AG09309 (cell line): ENCODE results near the gene APBB3.
A peak's percentile ranks its signal among the peaks of the same experiment; 100 is the strongest.

Experiments
- DNase-seq: peaks from one replicate; pipeline ENCODE4 v3.0.0-alpha.2; 2010; ENCODE audit warnings: low read depth
- H3K4me3 ChIP-seq: 2 replicates; pipeline ENCODE4 v1.5.1; 2011; ENCODE audit warnings: mild to moderate bottlenecking, low read depth, low read length, moderate library complexity; ENCODE audit not compliant: control insufficient read depth
- CTCF ChIP-seq: IDR thresholded peaks from 2 replicates; pipeline ENCODE4 v1.5.1; 2011; ENCODE audit warnings: mild to moderate bottlenecking, low read depth, low read length, inconsistent platforms; ENCODE audit not compliant: insufficient read depth, control insufficient read depth; ENCODE audit errors: missing control alignments

Gene APBB3

GRCh38 chr5:140569197-140569596 lies 4.8 kb upstream of the APBB3 start:
- H3K4me3 ChIP-seq, result no peak overlapping the region
- no peak for DNase-seq
- no peak for TF ChIP-seq CTCF

- TF ChIP-seq CTCF, result no peak
- no peak for DNase-seq
- no peak overlapping the region for H3K4me3 ChIP-seq
Measured at GRCh38 chr5:140568443-140569063, 4.2 kb upstream of the APBB3 start.

- no peak for TF ChIP-seq CTCF
- no peak overlapping the region for H3K4me3 ChIP-seq
- no peak for DNase-seq
Measured at GRCh38 chr5:140567871-140568270, 3.5 kb upstream of the APBB3 start.

GRCh38 chr5:140567136-140567818 lies 2.9 kb upstream of the APBB3 start:
- no peak for TF ChIP-seq CTCF
- no peak overlapping the region for H3K4me3 ChIP-seq
- DNase-seq, result no peak

GRCh38 chr5:140566665-140567064 lies 2.3 kb upstream of the APBB3 start:
- no peak overlapping the region for H3K4me3 ChIP-seq
- no peak for DNase-seq
- no peak for TF ChIP-seq CTCF

- no peak for DNase-seq
- TF ChIP-seq CTCF, result no peak
- H3K4me3 ChIP-seq, result peak overlapping the region; percentile 78
Measured at GRCh38 chr5:140565780-140566095, 1.3 kb upstream of the APBB3 start.
